Thyroid gland (tissue), 4 donors: ENCODE data around the gene KIF25. TPM values are rescaled to one million over a fixed set of nuclear protein-coding genes. Genes with fewer than 3 reads are reported as not detected.

Source experiments
- DNase-seq, 2 donors: peaks; one replicate each; pipeline ENCODE4 v3.0.0-alpha.2; 2019
- H3K27ac ChIP-seq, 3 donors: fragments of 200-600 bp; sonication (generic); 1 replicate in 2 of 3; 2 replicates in 1 of 3; pipeline ENCODE4 v1.5.1; 2016 to 2019; ENCODE audit warnings: mild to moderate bottlenecking in 1 of 3, moderate library complexity in 1 of 3
- H3K27me3 ChIP-seq: fragments of 200-600 bp; sonication (generic); one replicate; pipeline ENCODE4 v1.5.1; 2019
- H3K36me3 ChIP-seq, 2 donors: fragments of 200-600 bp; sonication (generic); one replicate each; pipeline ENCODE4 v1.5.1; 2016 to 2019
- H3K4me1 ChIP-seq, 2 donors: fragments of 200-600 bp; sonication (generic); one replicate each; pipeline ENCODE4 v1.5.1; 2017 to 2019
- H3K4me3 ChIP-seq, 3 donors: fragments of 200-600 bp; sonication (generic); replicated peaks in 1 of 3; 1 replicate in 2 of 3; 2 replicates in 1 of 3; pipeline ENCODE4 v1.5.1; 2016; ENCODE audit warnings: mild to moderate bottlenecking in 1 of 3
- H3K9me3 ChIP-seq: fragments of 200-600 bp; sonication (generic); one replicate; pipeline ENCODE4 v1.5.1; 2017
- CTCF ChIP-seq, 6 experiments: fragments of 200-600 bp in 3 of 6; fragments of 450-650 bp in 3 of 6; sonication (generic) in 3 of 6; IDR thresholded peaks; one replicate each; pipeline ENCODE4 v1.5.1; 2016 to 2019; ENCODE audit warnings: antibody characterized with exemption in 6 of 6, mild to moderate bottlenecking in 2 of 6, inconsistent platforms in 1 of 6, moderate library complexity in 1 of 6
- POLR2A ChIP-seq, 2 donors: fragments of 450-650 bp; IDR thresholded peaks; one replicate each; pipeline ENCODE4 v1.6.1; 2017; ENCODE audit warnings: antibody characterized with exemption in 2 of 2, mild to moderate bottlenecking in 2 of 2, moderate library complexity in 1 of 2
- WGBS, 2 donors: methylation state at CpG; one replicate each; pipeline ENCODE4 v1.1.5; 2017; 5-methylcytosine and 5-hydroxymethylcytosine counted together
- intact Hi-C: fragments of 100-400 bp; cut with DNase I; formaldehyde crosslinking; loops from one replicate; pipeline ENCODE4 v1.15.1; 2023
- total RNA-seq, 4 donors: library from RNA; depleted of rRNA; stranded (reverse); fragments of >200 nt; gene quantifications; one replicate each; pipeline ENCODE4 v1.2.3, GENCODE V29; 2016

The KIF25 gene
- total RNA-seq, 4 donors from 2014 or later: not detected

- no peak for DNase-seq
- Histone ChIP-seq H3K4me1 (peaks cover 0 to 8% of the 10 kb centered on the region in 2 donors), H3K27me3 (no peaks in the 10 kb centered on the region), H3K4me3 (no peak overlapping the region), H3K36me3 (peaks cover 4 to 5% of the 10 kb centered on the region in 2 donors), H3K27ac (no peak overlapping the region), H3K9me3 (no peaks in the 10 kb centered on the region)
- intact Hi-C loops: no loop called here
- WGBS, 2 donors: 93 to 98% methylated on average over 6 of the region's 6 CpGs
- TF ChIP-seq CTCF (IDR thresholded peaks at IDR 0.05) (no peak), POLR2A (IDR thresholded peaks at IDR 0.05) (no peak)
Observed at GRCh38 chr6:167957626-167958025, 39.8 kb upstream of the KIF25 start.

GRCh38 chr6:167960579-167960978 is 36.9 kb upstream of the KIF25 start:
- no peak overlapping the region for H3K27ac ChIP-seq
- peaks cover 12 to 17% of the 10 kb centered on the region in 2 donors for H3K36me3 ChIP-seq
- H3K4me3 ChIP-seq: no peak overlapping the region
- TF ChIP-seq CTCF (IDR thresholded peaks at IDR 0.05) (no peak), POLR2A (IDR thresholded peaks at IDR 0.05) (no peak)
- H3K4me1 ChIP-seq: peaks cover 0 to 8% of the 10 kb centered on the region in 2 donors
- WGBS, 2 donors: 93% methylated on average over 5 of the region's 5 CpGs
- no peaks in the 10 kb centered on the region for H3K27me3 ChIP-seq
- no peak for DNase-seq
- intact Hi-C loops: no loop called here
- H3K9me3 ChIP-seq: no peaks in the 10 kb centered on the region

GRCh38 chr6:167962711-167963110 is 34.8 kb upstream of the KIF25 start:
- Histone ChIP-seq H3K4me1 (no peaks in the 10 kb centered on the region), H3K27me3 (no peaks in the 10 kb centered on the region), H3K4me3 (no peak overlapping the region), H3K9me3 (no peaks in the 10 kb centered on the region), H3K36me3 (peaks cover 30 to 31% of the 10 kb centered on the region in 2 donors), H3K27ac (no peak overlapping the region)
- intact Hi-C loops: no loop called here
- 80% methylated on average over 5 of the region's 5 CpGs for WGBS, 2 donors
- no peak for DNase-seq
- TF ChIP-seq CTCF (IDR thresholded peaks at IDR 0.05) (no peak), POLR2A (IDR thresholded peaks at IDR 0.05) (no peak)

- DNase-seq: no peak
- 95 to 100% methylated on average over 8 of the region's 8 CpGs for WGBS, 2 donors
- H3K27ac ChIP-seq: no peak overlapping the region
- TF ChIP-seq CTCF (IDR thresholded peaks at IDR 0.05) (no peak), POLR2A (IDR thresholded peaks at IDR 0.05) (no peak)
- no peak overlapping the region for H3K4me3 ChIP-seq
- no peaks in the 10 kb centered on the region for H3K27me3 ChIP-seq
- peaks cover 31 to 33% of the 10 kb centered on the region in 2 donors for H3K36me3 ChIP-seq
- no peaks in the 10 kb centered on the region for H3K9me3 ChIP-seq
- no peaks in the 10 kb centered on the region for H3K4me1 ChIP-seq
- intact Hi-C loops: no loop called here
Observed at GRCh38 chr6:167963589-167964057, 33.8 kb upstream of the KIF25 start.

GRCh38 chr6:167965592-167966539 is 31.6 kb upstream of the KIF25 start:
- DNase-seq: no peak
- 86 to 91% methylated on average over 39 of the region's 39 CpGs for WGBS, 2 donors
- TF ChIP-seq POLR2A (IDR thresholded peaks at IDR 0.05) (no peak), CTCF (IDR thresholded peaks at IDR 0.05) (no peak)
- Histone ChIP-seq H3K27me3 (no peaks in the 10 kb centered on the region), H3K36me3 (peaks cover 48 to 55% of the 10 kb centered on the region in 2 donors), H3K9me3 (no peaks in the 10 kb centered on the region), H3K27ac (no peak overlapping the region), H3K4me3 (no peak overlapping the region), H3K4me1 (no peaks in the 10 kb centered on the region)
- intact Hi-C loops: no loop called here
